ENCODE measurements around the gene KCNG4.

Gene KCNG4

DNA sequence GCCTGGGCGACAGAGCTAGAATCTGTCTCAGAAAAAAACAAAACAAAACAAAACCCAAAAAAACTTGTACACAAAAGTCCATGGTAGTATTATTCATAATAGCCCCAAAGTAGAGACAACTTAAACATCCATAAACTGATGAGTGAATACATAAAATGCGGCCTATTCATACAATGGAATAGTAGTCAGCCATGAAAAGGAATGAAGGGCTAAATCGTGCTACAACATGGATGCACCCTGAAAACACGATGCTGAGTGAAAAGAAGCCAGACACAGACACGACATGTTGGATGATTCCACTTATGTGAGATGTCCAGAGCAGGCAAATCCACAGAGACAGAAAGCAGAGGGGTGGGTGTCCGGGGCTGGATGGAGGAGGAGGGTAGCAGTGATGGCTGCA is 12.3 kb downstream of the KCNG4 start:
- no peak overlapping the region for H3K27ac ChIP-seq (ENCODE audit: extremely low read depth, low read depth, low read length)
- no peaks in the 10 kb centered on the region for H3K9me3 ChIP-seq (ENCODE audit: control insufficient read depth, insufficient read depth, low read depth, low read length)
- H3K36me3 ChIP-seq (ENCODE audit: control insufficient read depth in 2 of 2, insufficient read depth in 1 of 2, low read length in 2 of 2): no peaks in the 10 kb centered on the region
- TF ChIP-seq ZNF146 (tag by site-specific recombination; IDR thresholded peaks at IDR 0.05) (peak; percentile 97), KLF7 (tag by site-specific recombination; IDR thresholded peaks at IDR 0.05; ENCODE audit: borderline replicate concordance) (no peak)
- TF ChIP-seq, protein P1, sequence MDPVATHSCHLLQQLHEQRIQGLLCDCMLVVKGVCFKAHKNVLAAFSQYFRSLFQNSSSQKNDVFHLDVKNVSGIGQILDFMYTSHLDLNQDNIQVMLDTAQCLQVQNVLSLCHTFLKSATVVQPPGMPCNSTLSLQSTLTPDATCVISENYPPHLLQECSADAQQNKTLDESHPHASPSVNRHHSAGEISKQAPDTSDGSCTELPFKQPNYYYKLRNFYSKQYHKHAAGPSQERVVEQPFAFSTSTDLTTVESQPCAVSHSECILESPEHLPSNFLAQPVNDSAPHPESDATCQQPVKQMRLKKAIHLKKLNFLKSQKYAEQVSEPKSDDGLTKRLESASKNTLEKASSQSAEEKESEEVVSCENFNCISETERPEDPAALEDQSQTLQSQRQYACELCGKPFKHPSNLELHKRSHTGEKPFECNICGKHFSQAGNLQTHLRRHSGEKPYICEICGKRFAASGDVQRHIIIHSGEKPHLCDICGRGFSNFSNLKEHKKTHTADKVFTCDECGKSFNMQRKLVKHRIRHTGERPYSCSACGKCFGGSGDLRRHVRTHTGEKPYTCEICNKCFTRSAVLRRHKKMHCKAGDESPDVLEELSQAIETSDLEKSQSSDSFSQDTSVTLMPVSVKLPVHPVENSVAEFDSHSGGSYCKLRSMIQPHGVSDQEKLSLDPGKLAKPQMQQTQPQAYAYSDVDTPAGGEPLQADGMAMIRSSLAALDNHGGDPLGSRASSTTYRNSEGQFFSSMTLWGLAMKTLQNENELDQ (tag by site-specific recombination; IDR thresholded peaks at IDR 0.05; ENCODE audit: low read depth): no peak
- ChIA-PET CTCF (interaction anchor here (0.5 kb wide), 2 partner anchors 30 to 220 kb away, joined by 3 read pairs; no protein-coding TSS in a partner anchor), POLR2A (no interaction called here)
- H3K4me3 ChIP-seq (ENCODE audit: low read depth, low read length): no peak overlapping the region
- H3K4me1 ChIP-seq (ENCODE audit: control insufficient read depth, insufficient read depth, low read length): no peaks in the 10 kb centered on the region

DNA sequence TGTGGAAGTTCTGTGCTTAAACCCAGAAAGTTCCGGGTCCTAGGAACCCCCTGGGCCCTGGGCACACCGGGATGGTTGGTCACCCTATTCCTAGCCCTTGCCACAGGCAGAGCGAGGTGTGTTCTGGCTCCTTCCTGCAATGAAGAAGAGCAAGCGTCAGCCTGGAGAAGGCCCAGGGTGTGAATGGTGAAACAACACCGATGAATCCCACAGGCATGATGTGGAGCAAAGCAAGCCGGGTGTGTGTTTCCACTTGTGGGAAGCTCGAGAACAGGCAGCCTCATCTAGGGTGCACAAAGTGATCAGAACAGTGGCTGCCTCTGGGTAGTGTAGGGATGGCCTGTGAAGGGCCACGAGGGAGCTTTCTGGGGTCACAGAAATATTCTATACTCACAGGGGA is 13.8 kb downstream of the KCNG4 start:
- TF ChIP-seq ZNF133 (tag by site-specific recombination; IDR thresholded peaks at IDR 0.05) (no peak), ZNF239 (tag by site-specific recombination; IDR thresholded peaks at IDR 0.05) (no peak), ZNF354C (tag by site-specific recombination; IDR thresholded peaks at IDR 0.05; ENCODE audit: borderline replicate concordance, low read depth) (no peak), ZNF302 (tag by site-specific recombination; IDR thresholded peaks at IDR 0.05; ENCODE audit: low read depth) (no peak), ZNF416 (tag by site-specific recombination; IDR thresholded peaks at IDR 0.05) (no peak), ZNF549 (tag by site-specific recombination; IDR thresholded peaks at IDR 0.05) (no peak), ZNF223 (tag by site-specific recombination; IDR thresholded peaks at IDR 0.05) (no peak), ZNF837 (tag by site-specific recombination; IDR thresholded peaks at IDR 0.05) (no peak), KLF1 (tag by site-specific recombination; IDR thresholded peaks at IDR 0.05) (no peak), GLIS2 (tag by site-specific recombination; IDR thresholded peaks at IDR 0.05) (no peak)
- TF ChIP-seq, protein P2, sequence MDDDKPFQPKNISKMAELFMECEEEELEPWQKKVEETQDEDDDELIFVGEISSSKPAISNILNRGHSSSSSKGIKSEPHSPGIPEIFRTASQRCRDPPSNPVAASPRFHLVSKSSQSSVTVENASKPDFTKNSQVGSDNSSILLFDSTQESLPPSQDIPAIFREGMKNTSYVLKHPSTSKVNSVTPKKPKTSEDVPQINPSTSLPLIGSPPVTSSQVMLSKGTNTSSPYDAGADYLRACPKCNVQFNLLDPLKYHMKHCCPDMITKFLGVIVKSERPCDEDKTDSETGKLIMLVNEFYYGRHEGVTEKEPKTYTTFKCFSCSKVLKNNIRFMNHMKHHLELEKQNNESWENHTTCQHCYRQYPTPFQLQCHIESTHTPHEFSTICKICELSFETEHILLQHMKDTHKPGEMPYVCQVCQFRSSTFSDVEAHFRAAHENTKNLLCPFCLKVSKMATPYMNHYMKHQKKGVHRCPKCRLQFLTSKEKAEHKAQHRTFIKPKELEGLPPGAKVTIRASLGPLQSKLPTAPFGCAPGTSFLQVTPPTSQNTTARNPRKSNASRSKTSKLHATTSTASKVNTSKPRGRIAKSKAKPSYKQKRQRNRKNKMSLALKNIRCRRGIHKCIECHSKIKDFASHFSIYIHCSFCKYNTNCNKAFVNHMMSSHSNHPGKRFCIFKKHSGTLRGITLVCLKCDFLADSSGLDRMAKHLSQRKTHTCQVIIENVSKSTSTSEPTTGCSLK (tag by site-specific recombination; IDR thresholded peaks at IDR 0.05): no peak
- TF ChIP-seq, protein P3, sequence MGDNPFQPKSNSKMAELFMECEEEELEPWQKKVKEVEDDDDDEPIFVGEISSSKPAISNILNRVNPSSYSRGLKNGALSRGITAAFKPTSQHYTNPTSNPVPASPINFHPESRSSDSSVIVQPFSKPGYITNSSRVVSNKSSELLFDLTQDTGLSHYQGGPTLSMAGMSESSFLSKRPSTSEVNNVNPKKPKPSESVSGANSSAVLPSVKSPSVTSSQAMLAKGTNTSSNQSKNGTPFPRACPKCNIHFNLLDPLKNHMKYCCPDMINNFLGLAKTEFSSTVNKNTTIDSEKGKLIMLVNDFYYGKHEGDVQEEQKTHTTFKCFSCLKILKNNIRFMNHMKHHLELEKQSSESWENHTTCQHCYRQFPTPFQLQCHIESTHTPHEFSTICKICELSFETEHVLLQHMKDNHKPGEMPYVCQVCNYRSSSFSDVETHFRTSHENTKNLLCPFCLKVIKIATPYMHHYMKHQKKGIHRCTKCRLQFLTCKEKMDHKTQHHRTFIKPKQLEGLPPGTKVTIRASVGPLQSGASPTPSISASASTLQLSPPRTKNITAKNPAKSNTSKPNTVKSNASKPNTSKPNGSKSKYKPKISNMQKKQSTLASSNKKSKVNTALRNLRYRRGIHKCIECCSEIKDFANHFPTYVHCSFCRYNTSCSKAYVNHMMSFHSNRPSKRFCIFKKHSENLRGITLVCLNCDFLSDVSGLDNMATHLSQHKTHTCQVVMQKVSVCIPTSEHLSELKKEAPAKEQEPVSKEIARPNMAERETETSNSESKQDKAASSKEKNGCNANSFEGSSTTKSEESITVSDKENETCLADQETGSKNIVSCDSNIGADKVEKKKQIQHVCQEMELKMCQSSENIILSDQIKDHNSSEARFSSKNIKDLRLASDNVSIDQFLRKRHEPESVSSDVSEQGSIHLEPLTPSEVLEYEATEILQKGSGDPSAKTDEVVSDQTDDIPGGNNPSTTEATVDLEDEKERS (tag by site-specific recombination; IDR thresholded peaks at IDR 0.05): no peak
- TF ChIP-seq, protein P4, sequence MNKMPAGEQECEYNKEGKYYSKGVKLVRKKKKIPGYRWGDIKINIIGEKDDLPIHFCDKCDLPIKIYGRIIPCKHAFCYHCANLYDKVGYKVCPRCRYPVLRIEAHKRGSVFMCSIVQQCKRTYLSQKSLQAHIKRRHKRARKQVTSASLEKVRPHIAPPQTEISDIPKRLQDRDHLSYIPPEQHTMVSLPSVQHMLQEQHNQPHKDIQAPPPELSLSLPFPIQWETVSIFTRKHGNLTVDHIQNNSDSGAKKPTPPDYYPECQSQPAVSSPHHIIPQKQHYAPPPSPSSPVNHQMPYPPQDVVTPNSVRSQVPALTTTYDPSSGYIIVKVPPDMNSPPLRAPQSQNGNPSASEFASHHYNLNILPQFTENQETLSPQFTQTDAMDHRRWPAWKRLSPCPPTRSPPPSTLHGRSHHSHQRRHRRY (tag by site-specific recombination; IDR thresholded peaks at IDR 0.05): no peak
- H3K4me1 ChIP-seq (ENCODE audit: control insufficient read depth, insufficient read depth, low read length): no peaks in the 10 kb centered on the region
- POLR2A ChIA-PET: no interaction called here
- no peaks in the 10 kb centered on the region for H3K36me3 ChIP-seq (ENCODE audit: control insufficient read depth in 2 of 2, insufficient read depth in 1 of 2, low read length in 2 of 2)
- CTCF ChIA-PET: interaction anchor here (0.5 to 0.6 kb wide), 2 partner anchors 72 to 138 kb away, joined by 3 to 4 read pairs; no protein-coding TSS in a partner anchor
- no peak overlapping the region for H3K27ac ChIP-seq (ENCODE audit: extremely low read depth, low read depth, low read length)
- no peaks in the 10 kb centered on the region for H3K9me3 ChIP-seq (ENCODE audit: control insufficient read depth, insufficient read depth, low read depth, low read length)
- H3K4me3 ChIP-seq (ENCODE audit: low read depth, low read length): no peak overlapping the region

Data from HEK293 (cell line).